Coronary artery (tissue), 2 donors: Measurements from ENCODE around the gene ZNF346.
"Not testable (repeated sequence)": the region's sequence is repeated elsewhere in the genome, so short reads cannot be mapped to it uniquely, and the experiment has no call there.

Source experiments
- DNase-seq: peaks from one replicate; pipeline ENCODE4 v3.0.0-alpha.2; 2017; ENCODE audit warnings: low spot score
- H3K27ac ChIP-seq, 2 donors: fragments of 200-600 bp; sonication (generic); one replicate each; pipeline ENCODE4 v1.5.1; 2016 to 2019
- H3K4me3 ChIP-seq: fragments of 200-600 bp; sonication (generic); 2 replicates; pipeline ENCODE4 v1.5.1; 2016; ENCODE audit warnings: mild to moderate bottlenecking, moderate library complexity
- CTCF ChIP-seq: fragments of 200-600 bp; sonication (generic); IDR thresholded peaks from one replicate; pipeline ENCODE4 v1.5.1; 2019; ENCODE audit warnings: antibody characterized with exemption

Gene ZNF346

GRCh38 chr5:177044641-177045040, 22.1 kb downstream of the ZNF346 start:
- Histone ChIP-seq H3K4me3 (no peak overlapping the region), H3K27ac (no peak overlapping the region)
- DNase-seq, result no peak

GRCh38 chr5:177045631-177046030, 23.1 kb downstream of the ZNF346 start:
- no peak for DNase-seq
- no peak for TF ChIP-seq CTCF
- Histone ChIP-seq H3K27ac (no peak overlapping the region), H3K4me3 (no peak overlapping the region)

More at GRCh38 chr5:177044641-177045040, 22.1 kb downstream of the ZNF346 start:
- no peak for TF ChIP-seq CTCF

- not testable (repeated sequence) for H3K27ac ChIP-seq, H3K4me3 ChIP-seq, DNase-seq
Measured at GRCh38 chr5:177048531-177048930, 26.0 kb downstream of the ZNF346 start.

- Histone ChIP-seq H3K4me3 (no peak overlapping the region), H3K27ac (no peak overlapping the region)
- no peak for DNase-seq
- no peak for TF ChIP-seq CTCF
Measured at GRCh38 chr5:177049285-177049684, 26.8 kb downstream of the ZNF346 start.

- TF ChIP-seq CTCF, result no peak
- DNase-seq, result no peak
- Histone ChIP-seq H3K4me3 (no peak overlapping the region), H3K27ac (no peak overlapping the region)
Measured at GRCh38 chr5:177064500-177065277, 42.2 kb downstream of the ZNF346 start.

- DNase-seq, result no peak
- H3K4me3 ChIP-seq, result no peak overlapping the region
- H3K27ac ChIP-seq, result no peak overlapping the region
- TF ChIP-seq CTCF, result no peak
Measured at GRCh38 chr5:177065491-177065890, 43.0 kb downstream of the ZNF346 start.

GRCh38 chr5:177066224-177066623, 43.7 kb downstream of the ZNF346 start:
- TF ChIP-seq CTCF, result no peak
- DNase-seq, result no peak
- no peak overlapping the region for H3K4me3 ChIP-seq
- no peak overlapping the region for H3K27ac ChIP-seq
